ENCODE results near the gene IFNA17.

GRCh38 chr9:21266733-21267484 lies 38.9 kb upstream of the IFNA17 start:
- TF ChIP-seq, protein P1, sequence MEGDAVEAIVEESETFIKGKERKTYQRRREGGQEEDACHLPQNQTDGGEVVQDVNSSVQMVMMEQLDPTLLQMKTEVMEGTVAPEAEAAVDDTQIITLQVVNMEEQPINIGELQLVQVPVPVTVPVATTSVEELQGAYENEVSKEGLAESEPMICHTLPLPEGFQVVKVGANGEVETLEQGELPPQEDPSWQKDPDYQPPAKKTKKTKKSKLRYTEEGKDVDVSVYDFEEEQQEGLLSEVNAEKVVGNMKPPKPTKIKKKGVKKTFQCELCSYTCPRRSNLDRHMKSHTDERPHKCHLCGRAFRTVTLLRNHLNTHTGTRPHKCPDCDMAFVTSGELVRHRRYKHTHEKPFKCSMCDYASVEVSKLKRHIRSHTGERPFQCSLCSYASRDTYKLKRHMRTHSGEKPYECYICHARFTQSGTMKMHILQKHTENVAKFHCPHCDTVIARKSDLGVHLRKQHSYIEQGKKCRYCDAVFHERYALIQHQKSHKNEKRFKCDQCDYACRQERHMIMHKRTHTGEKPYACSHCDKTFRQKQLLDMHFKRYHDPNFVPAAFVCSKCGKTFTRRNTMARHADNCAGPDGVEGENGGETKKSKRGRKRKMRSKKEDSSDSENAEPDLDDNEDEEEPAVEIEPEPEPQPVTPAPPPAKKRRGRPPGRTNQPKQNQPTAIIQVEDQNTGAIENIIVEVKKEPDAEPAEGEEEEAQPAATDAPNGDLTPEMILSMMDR (IDR thresholded peaks at IDR 0.05 in 2 of 3, conservative IDR thresholded peaks at IDR 0.05 in 1 of 3; ENCODE audit: borderline replicate concordance in 1 of 3, insufficient read depth in 1 of 3, low read depth in 2 of 3, low read length in 2 of 3): no peak
- TF ChIP-seq POLR2AphosphoS5 (IDR thresholded peaks at IDR 0.05; ENCODE audit: low read depth, low read length) (no peak), POLR2A (IDR thresholded peaks at IDR 0.05; ENCODE audit: borderline replicate concordance, extremely low read depth, insufficient read depth, insufficient read length) (no peak), SIN3A (IDR thresholded peaks at IDR 0.05; ENCODE audit: low read depth) (no peak), EGR1 (IDR thresholded peaks at IDR 0.05; ENCODE audit: low read depth) (no peak), ZNF274 (IDR thresholded peaks at IDR 0.05; ENCODE audit: low read depth, low read length) (no peak), TCF7L2 (IDR thresholded peaks at IDR 0.05; ENCODE audit: borderline replicate concordance, extremely low read depth, insufficient read depth, insufficient read length) (no peak), CEBPB (IDR thresholded peaks at IDR 0.05; ENCODE audit: low read depth) (no peak), SP1 (IDR thresholded peaks at IDR 0.05; ENCODE audit: low read depth) (no peak), REST (IDR thresholded peaks at IDR 0.05; ENCODE audit: low read depth) (no peak)
- TF ChIP-seq, protein P2, sequence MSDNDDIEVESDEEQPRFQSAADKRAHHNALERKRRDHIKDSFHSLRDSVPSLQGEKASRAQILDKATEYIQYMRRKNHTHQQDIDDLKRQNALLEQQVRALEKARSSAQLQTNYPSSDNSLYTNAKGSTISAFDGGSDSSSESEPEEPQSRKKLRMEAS (IDR thresholded peaks at IDR 0.05): no peak
